ENCODE results near the gene AURKA.

Gene AURKA

DNA sequence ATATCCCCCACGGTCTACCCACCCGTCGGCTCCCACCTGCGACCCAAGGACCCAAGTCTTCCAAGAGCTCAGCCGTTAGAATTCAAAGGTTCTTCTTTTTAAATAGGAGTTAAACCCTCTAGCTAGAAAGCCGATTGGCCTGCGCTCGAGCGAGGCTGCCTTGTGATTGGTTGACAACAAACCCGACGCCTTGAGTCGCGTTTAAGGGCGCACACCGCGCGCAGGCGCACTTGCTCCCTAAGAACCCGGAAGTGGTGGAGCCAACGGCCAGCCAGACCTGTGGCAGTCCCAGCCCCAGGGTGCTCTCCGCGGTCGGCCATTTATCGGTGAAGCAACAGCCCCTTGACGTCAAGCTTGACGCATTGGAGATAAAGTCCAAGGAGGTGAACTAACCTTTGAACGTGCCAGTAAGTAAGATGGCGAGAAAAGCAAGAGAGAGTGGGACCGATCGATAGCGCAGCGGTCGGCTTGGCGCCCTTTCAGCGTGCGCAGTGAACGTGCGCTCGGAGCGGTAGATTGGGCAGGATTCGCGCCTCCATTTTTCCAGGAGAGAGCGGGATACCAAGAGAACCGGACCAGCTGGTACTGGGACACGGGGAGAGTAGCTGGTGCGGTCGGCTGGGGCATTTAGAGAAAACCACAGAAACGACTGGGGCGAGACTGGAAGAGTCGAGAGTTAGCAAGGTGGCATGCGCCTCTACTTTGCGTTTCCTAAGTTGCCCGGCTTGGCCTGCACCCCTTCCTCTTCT is at the start of gene AURKA, which contains the start of gene CSTF1:
Gene AURKA (minus strand): TSS at position 84 of the 749 bp plus-strand sequence. CDS start 4,018 bp downstream, outside the sequence.
Gene CSTF1 (plus strand): TSS at position 514 of the 749 bp plus-strand sequence. CDS start 2,908 bp downstream, outside the sequence.
- FAIRE-seq: peak; percentile 95

DNA sequence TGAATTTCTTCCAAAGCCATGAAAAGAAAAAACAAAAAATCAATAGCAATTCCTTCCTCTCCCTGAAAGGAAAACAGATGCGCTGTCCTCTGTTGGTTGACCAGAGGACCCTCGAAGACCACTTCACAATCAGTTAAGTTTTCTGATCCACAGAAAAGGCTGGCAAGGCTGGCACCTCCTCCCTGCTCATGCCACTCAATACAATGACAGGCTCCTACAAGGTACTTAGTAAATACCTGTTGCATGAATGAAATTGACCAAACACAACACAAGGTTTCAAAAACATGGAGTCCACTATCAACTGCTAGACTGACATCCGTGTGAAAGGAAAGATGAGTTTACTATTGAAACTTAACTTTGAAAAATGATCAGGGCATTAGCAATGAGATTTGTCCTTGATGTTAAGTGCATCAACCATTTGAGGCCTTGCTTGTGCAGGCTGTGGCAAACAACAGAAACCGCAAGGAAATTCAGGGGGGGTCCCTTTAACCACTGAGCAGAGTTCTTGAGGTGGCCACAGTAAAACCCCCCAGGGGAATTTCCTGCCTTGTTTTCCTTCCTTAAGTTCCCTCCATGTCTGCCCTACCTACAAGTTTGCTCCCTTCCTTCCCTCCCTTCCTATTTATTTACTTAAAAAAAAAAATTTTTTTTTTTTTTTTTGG is 48.5 kb upstream of the AURKA start:
- no peak for FAIRE-seq

DNA sequence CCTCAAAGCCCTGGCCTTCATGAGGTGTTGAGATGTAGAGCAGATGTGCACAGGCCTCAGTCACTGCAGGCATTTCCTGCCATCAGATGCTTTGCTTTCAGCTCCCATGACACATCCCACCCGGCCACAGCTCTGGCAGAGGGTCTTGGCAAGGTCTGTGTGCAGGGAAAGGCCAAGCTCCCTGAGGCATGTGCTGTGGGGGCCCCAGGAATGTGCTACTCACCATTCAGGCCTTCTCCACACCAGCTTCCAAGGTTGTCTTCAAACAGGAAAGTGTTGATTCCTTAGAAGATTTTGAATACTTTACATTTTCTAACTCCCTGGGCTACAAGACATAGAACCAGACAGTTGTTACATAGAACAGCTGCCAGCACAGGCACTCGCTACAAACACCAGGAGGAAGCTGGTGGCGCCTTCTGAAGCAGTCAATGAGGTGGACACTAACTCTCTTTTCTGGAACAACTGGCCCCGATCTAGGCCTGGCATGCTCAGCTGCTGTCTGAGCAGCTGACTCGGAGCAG is 47.8 kb upstream of the AURKA start:
- no peak for FAIRE-seq

DNA sequence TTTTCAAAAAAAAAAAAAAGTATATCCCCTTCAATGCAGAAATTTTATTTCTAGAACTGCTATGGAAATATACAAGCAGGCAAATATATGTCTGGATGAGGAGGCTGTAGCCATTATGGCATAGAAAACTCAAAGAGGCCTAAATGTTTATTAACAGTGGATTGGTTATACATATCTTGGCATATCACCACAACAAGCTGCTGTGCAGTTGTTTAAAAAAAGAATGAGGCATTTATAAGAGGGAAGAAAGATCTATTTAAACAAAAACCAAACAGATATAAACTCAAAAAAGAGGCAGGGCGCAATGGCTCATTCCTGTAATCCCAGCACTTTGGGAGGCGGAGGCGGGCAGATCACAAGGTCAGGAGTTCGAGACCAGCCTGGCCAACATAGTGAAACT is 46.3 kb upstream of the AURKA start:
- no peak for FAIRE-seq

DNA sequence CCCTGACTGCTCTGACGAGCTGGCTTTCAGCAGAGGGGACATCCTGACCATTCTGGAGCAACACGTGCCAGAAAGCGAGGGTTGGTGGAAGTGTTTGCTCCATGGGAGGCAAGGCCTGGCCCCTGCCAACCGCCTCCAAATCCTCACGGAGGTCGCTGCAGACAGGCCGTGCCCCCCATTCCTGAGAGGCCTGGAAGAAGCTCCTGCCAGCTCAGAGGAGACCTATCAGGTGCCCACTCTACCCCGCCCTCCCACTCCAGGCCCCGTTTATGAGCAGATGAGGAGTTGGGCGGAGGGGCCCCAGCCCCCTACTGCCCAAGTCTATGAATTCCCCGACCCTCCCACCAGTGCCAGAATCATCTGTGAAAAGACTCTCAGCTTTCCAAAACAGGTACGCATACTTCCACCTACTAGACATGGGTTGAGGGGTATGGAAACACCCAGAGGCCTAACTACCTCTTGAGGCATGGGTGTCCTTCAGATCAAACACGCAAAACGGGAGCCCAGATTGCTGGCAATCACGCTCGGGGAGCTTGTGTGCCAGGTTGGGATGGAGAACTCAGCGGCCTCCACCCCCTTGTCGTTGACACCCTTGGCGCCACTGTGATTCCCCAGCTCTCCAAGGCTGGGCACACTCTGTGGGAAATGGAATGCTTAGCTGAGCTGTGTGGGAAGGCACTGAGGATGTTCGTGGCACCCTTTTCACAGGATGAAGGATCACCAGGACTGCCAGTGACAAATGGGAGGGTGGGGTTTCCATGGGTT is 45.4 kb upstream of the AURKA start:
- FAIRE-seq: no peak

DNA sequence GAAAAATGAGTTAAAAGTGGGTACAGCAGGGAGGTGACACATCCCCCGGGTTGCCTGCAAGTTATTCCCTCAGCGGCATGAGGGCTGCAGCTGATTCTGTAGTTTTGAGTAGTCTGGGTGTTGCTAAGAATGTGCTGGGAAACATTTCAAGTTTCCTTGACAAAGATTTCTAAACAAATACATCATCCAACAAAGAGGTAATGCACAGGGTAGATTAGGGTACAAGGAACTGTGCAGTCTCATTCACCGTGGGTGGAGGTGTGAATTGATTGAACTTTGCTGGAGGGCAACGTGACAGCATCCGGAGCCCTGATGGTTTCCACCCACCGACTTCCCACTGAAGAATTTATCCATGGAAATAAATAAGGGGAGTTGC is 41.9 kb upstream of the AURKA start:
- FAIRE-seq: no peak

DNA sequence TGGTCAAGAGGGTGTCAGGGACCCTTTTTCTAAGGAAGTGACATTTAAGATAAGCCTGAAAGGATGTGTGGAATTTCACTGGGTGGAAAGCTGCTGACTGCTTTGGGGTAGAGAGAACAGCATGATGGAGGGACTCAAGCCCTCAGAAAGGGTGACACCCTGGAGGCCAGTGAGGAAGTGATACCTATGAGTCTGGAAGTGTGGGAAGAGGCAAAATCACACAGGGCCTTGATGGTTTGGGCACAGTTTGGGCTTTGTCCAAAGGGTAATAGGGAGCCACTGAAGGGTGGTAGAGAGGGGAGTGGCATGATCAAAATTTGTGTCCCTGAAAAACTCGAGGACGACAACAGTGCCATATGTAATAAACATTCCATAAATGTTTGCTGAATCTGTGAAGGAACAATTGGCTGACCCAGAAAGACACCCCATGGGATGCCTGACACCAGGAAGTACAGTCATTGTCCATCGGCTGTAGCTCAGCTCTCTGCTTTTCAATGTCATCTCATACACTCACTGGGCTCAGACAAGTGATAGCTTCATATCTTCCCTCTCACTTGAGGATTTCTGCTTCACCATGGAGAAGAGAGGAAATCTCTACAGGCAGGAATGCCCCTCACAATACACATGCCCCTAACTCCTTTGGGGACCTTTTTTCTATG is 41.3 kb upstream of the AURKA start:
- FAIRE-seq: no peak

DNA sequence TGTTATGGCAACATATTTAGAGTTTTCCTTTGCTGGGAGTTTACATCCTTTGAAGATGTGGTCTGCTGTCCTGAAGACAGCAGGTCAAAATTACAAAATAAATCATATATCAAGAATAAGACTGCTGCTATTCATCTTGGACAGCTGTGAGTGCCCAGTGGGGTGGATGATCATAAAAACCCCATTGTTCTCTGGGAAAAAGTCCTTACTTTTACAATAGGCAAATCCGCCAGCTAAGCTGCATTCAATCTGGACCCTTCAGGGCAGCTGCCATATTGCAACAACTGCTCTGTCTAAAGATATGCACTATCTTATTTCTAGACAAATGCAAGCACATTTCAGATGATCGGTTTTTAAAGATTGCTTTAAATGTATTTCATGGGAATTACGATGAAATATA is 39.5 kb upstream of the AURKA start:
- no peak for FAIRE-seq

DNA sequence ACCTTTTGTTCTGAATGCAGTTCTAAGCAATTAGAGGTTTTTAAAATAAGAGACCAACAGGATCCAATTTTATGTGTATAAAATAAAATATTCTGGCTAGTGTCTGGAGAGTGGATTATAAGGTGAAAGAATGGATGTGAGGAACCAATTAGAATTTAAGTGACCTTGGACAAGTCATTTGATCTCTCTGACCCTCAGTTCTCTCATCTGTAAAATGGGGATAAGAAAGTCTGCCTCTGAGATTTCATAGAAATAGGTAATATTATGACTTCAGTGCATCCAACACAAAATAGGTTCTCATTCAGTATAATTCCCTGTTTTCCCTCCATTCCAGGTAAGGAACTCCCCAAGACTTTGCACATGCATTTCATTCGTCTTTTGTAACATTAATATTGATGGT is 38.9 kb upstream of the AURKA start:
- no peak for FAIRE-seq

DNA sequence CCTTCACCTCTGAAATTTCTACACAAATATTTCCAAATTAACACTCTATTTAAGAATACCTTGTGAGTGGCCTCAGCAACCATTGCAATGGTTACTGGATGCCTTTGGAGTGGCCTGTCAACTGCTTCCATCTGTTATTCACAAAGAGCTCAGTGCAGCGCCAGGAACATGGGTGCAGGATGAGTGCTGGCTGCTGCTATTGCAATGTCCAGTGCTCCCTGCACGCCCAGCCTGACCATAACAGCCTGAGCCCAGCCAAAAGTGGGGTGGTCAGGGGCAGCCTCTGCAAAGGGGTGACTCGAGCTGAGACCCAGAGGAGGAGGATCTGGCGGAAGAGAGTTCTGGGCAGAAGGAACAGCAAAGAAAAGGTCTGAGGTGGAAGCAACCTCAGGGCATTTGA is 38.4 kb upstream of the AURKA start:
- no peak for FAIRE-seq

DNA sequence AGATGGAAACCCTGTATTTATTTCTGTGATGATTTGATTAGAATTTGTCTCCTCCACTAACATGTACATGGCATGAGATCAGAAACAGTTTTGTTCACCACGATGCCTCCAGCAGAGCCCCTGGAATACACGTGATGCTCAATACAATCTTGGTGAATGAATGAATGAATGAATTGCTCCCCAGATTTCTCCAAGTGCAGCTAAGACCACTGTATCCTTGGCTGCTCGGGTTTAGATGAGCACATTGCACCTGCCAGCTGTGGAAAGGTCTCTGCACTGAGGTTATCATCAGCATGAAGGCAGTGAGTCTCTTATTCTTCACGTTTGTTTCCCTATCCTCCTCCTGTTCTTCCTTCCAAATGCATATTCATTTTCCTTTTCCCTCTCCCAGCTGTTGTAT is 37.9 kb upstream of the AURKA start:
- no peak for FAIRE-seq

DNA sequence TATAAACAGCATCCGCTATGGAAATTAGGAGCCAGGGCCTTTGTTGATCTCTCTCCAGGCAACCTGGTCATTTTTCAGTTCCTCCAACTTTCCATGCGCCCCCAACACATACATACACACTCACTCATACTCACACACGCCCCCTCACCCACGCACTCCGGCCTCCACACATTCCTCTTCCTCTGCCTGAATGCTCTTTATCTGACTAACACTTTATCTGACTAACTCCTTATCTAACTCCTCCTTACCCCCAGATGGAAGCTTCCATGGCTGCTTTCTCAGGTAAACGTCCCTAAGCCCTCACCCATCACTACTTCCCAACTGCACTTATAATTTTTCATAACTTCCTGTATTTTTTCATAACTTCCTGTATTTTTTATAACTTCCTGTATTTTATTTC is 37.5 kb upstream of the AURKA start:
- no peak for FAIRE-seq

DNA sequence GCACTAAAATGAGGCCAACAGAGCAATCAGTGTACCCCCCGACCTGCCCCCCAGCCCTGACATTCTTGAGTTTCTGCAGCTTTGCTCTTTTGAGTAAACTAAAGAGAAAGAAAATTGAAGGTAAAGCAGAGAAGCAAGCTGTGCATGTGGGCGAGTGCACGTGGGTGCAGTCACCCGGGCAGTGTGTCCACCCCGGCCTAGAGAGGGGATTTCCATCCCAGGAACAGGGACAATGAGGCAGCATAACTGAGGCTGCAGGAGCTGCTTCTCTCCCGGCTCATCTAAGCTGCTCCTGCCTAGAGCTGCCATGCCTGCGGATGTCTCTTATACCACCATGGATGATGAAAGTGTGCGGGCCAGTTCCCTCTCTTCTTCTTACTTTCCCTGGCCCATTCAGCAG is 36.9 kb upstream of the AURKA start:
- FAIRE-seq: no peak

DNA sequence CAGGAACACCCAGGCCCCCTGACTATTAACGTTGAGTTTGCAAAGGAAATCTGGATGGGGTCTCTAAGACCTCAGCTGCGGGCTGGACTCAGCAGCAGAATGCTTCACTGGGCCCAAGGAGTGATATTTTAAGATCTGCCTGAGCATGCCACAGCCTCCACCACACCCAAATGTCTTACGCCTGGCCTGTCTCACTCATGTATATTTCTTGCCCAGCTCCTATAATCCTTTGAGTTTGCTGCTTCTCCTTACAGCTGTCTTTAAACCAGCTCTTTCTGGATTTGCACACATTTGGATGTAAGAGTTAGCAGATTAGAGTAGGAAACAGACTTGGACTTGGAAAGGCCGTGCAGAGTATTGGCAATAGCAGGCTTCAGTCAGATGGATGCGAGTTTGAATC is 36.4 kb upstream of the AURKA start:
- FAIRE-seq: no peak

DNA sequence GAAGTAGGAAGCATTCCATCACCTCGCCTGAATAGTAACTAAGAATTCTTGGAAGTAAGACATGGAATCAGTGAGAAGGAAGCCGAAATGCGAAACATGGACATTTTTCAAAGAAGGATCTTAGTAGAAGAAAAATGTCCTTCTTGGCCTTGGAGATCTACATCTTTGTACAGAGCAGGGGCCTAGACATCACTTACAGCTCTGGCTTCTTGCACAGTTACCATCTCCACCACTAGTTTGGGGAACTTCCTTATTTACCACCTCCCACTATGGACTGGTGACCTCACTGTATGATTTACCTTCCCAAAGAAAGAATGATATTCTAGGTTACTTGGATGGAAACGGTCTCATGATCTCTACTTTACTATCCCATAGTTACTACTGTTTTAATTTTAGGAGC is 35.8 kb upstream of the AURKA start:
- no peak for FAIRE-seq

DNA sequence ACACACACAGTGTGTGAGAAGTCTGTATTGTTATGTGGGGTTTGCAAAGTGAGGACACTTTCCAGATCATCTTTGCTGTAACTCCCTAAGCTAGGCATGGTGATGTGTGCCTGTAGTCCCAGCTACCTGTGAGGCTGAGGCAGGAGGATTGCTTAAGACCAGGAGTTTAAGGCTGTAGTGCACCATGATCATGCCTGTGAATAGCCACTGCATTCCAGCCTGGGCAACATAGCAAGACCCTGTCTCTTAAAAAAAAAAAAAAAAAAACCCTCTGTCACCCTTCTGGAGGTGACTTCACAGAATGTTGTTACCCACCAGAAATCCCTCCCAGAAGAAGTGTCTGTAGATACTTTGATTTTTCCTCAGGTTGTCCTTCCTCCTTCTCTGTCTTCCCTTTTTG is 34.9 kb upstream of the AURKA start:
- no peak for FAIRE-seq

DNA sequence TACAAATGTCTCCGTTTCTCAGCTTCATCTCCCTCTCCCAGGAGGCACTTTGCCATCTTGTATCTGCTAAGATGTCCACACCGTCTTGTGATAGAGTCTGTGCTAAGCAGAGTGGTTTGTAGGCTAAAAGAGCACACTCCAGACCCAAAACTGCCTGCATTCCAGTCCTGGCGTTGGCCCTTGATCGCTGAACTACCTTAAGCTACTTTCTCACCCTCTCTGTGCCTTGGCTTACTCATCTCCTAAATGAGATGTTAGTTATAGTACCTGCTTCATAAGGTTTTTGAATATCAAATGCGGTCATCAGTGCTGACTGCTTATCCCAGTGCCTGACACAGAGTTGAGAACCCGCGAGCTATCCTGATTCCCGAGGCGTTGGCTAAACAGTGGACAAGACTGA is 34.0 kb upstream of the AURKA start:
- FAIRE-seq: no peak

DNA sequence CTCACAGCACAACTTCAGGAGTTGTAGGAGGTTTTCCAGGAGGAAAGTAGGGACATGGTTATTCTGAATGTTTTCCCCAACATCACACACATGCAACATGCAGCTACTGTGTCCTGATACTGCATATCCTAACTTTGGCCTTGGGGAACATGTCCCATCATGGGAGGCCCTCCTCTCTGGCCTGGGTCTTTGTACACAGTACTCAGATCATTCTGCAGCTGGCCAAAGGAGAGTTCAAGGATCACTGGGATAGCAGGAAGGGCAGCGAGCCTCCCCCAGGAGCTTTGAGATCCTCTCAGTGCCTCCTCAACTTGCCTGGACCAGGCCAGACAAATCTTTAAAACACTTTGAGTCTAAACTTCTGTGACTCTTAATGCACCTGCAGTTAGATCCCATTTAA is 32.9 kb upstream of the AURKA start:
- no peak for FAIRE-seq

DNA sequence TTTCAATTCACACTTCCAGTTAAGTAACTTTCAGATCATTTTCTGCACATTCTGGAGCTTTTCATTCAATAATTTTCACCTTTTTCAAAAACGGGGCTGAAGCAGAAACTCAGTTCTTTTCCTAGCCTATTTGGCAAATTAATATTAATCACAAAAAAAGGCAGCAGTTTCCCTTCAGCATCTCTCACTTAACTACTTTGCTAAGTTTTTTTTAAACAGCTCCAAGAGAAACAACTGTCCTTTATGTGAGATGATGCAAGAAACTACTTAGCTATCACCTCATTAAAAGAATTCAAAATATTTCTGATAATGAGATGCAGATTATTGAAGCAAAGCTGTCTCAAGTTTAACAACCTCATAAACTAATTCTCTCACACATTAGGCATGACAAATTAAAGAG is 31.9 kb upstream of the AURKA start:
- FAIRE-seq: no peak

DNA sequence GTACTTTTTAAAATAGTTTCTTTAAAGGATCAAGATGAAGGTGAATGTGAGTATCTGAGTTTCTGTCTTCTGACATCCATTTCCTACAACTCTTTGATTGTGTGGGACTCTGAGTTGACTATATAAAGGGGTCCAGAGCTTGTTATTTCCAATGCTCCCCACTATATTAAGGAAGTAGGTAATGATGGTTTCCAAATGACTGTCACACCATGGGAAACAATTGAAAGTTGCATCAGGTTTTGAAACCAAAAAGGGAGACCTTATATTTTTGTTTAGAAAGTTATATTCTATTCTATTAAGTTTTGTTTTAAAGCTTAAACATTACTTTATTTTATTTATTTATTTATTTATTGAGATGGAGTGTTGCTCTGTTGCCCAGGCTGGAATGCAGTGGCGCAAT is 31.2 kb upstream of the AURKA start:
- no peak for FAIRE-seq

DNA sequence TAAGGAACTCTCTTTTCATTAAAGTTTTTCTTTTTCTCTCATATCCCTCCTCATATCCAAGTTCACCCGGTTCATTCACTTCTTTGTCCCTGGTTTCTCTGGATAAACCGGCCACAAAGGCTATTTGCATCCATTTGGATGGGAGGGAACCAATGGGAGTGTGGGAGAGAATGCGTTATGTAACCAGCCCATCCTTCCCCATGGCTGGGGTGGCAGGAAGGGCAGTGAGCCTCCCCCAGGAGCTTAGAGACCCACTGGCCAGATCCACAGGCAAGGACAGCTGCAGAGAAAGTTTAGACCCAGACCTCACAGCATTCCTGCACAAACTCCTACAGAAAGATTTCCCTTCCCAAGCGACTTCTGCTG is 30.8 kb upstream of the AURKA start:
- no peak for FAIRE-seq

DNA sequence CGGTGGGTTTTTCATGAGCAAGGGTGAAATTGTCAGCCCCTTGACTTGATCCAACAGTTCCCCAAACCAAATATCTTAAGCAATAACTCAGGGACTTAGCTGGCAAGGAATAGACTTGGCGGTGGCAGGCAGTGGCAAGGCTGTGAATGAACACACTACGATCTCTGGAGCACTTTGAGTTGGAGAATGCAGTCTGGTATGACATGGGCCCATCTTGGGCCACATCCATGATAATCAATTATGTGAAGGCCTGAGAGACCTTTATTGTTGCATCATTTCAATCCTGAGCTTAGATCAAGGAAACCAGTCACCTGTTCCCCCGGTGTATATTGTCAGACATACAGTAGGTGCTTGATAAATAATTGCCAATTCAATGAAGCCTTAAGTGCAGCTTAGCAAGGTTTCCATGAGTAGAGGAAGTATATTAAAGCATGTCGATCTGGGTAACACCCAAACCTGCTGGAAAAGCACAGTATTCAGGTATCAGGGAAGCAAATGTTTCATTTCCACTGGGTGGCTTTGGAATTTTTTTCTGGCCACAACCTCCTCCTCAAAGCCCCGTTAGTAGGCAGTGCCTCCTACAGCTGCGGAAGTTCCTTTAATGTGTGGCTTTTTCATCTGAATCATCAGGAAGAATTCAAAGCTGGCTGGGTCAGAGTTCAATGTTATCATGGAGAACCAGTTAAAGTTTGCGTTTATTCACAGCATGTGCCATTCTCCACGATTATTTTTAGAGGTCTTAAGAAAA is 30.2 kb upstream of the AURKA start:
- FAIRE-seq: no peak

Measured in endometrium (tissue), 2 donors.